Nephron progenitor cell (in vitro differentiated cells): Measurements from ENCODE around the gene C11orf98.

Experiments used
- DNase-seq: peaks from one replicate; pipeline ENCODE4 v3.0.0; 2021
- H3K27ac Mint-ChIP-seq: 2 replicates; pipeline ENCODE4 v1.8.0; 2021; ENCODE audit warnings: mild to moderate bottlenecking, moderate library complexity, mixed read lengths
- H3K27me3 Mint-ChIP-seq: 2 replicates; pipeline ENCODE4 v1.8.0; 2021; ENCODE audit warnings: mild to moderate bottlenecking, low read depth, mixed read lengths; ENCODE audit not compliant: poor library complexity
- H3K36me3 Mint-ChIP-seq: 2 replicates; pipeline ENCODE4 v1.8.0; 2021; ENCODE audit warnings: low read depth, mixed read lengths
- H3K4me1 Mint-ChIP-seq: 2 replicates; pipeline ENCODE4 v1.8.0; 2021; ENCODE audit warnings: mixed read lengths
- H3K4me3 Mint-ChIP-seq: 2 replicates; pipeline ENCODE4 v1.8.0; 2021; ENCODE audit warnings: mild to moderate bottlenecking, moderate library complexity, mixed read lengths
- H3K9me3 Mint-ChIP-seq: 2 replicates; pipeline ENCODE4 v1.8.0; 2021; ENCODE audit warnings: mild to moderate bottlenecking, moderate library complexity, mixed read lengths
- CTCF ChIP-seq: fragments of 200-600 bp; sonication (generic); IDR thresholded peaks from 2 replicates; pipeline ENCODE4 v1.5.0; 2021; ENCODE audit warnings: antibody characterized with exemption

C11orf98 gene

GRCh38 chr11:62665075-62665598, at the start of gene C11orf98, which contains the start of gene CSKMT:
C11orf98 (minus strand) TSS chr11:62665210; CDS start chr11:62665169, 41 bp downstream.
CSKMT (plus strand) TSS chr11:62665312; CDS start chr11:62665880, 568 bp downstream.
- Mint-ChIP-seq H3K27ac (peak within 1 kb of the TSS; percentile 99), H3K36me3 (peaks cover 29% of the 10 kb centered on the region), H3K9me3 (no peaks in the 10 kb centered on the region), H3K4me3 (peak within 1 kb of the TSS; percentile 98), H3K4me1 (peaks cover 30% of the 10 kb centered on the region), H3K27me3 (no peaks in the 10 kb centered on the region)
- TF ChIP-seq CTCF, result no peak
- peak; percentile 97 for DNase-seq

- Mint-ChIP-seq H3K27me3 (no peaks in the 10 kb centered on the region), H3K27ac (peak overlapping the region; percentile 97), H3K4me3 (no peak overlapping the region), H3K36me3 (peaks cover 78% of the 10 kb centered on the region), H3K4me1 (peaks cover 36% of the 10 kb centered on the region), H3K9me3 (no peaks in the 10 kb centered on the region)
- DNase-seq, result no peak
- TF ChIP-seq CTCF, result no peak
Measured at GRCh38 chr11:62713343-62713742, 48.3 kb upstream of the C11orf98 start.

- no peak for DNase-seq
- Mint-ChIP-seq H3K4me3 (no peak overlapping the region), H3K9me3 (no peaks in the 10 kb centered on the region), H3K4me1 (peaks cover 41% of the 10 kb centered on the region), H3K36me3 (peaks cover 73% of the 10 kb centered on the region), H3K27ac (peak overlapping the region; percentile 97), H3K27me3 (no peaks in the 10 kb centered on the region)
- no peak for TF ChIP-seq CTCF
Measured at GRCh38 chr11:62712861-62713260, 47.9 kb upstream of the C11orf98 start.

GRCh38 chr11:62712276-62712812, 47.3 kb upstream of the C11orf98 start:
- no peak for DNase-seq
- peaks cover 68% of the 10 kb centered on the region for H3K36me3 Mint-ChIP-seq
- H3K4me1 Mint-ChIP-seq, result peaks cover 45% of the 10 kb centered on the region
- no peaks in the 10 kb centered on the region for H3K9me3 Mint-ChIP-seq
- H3K27me3 Mint-ChIP-seq, result no peaks in the 10 kb centered on the region
- H3K4me3 Mint-ChIP-seq, result no peak overlapping the region
- no peak for TF ChIP-seq CTCF
- H3K27ac Mint-ChIP-seq, result peak overlapping the region; percentile 24

- peaks cover 45% of the 10 kb centered on the region for H3K36me3 Mint-ChIP-seq
Measured at GRCh38 chr11:62710001-62710345, 45.0 kb upstream of the C11orf98 start.

More at GRCh38 chr11:62710001-62710345, 45.0 kb upstream of the C11orf98 start:
- Mint-ChIP-seq H3K9me3 (no peaks in the 10 kb centered on the region), H3K27me3 (no peaks in the 10 kb centered on the region), H3K27ac (peak overlapping the region; percentile 96), H3K4me1 (peaks cover 64% of the 10 kb centered on the region), H3K4me3 (peak overlapping the region; percentile 89)
- no peak for DNase-seq
- no peak for TF ChIP-seq CTCF
